Activated naive CD4-positive, alpha-beta T cell treated with anti-CD3 and anti-CD28 coated beads, Interleukin-2, amount 50 U/mL, for 72 hours (primary cell): ENCODE results near the gene PCTP. TPM values are rescaled to one million over a fixed set of nuclear protein-coding genes. Genes with fewer than 3 reads are reported as not detected.

Experiments used
- ATAC-seq, 2 donors: fragments of 150-1000 bp; cut with Tn5 transposase; 2 replicates each; pipeline ENCODE4 v1.10.0; 2021; ENCODE audit warnings: mild to moderate bottlenecking in 2 of 2, moderate library complexity in 2 of 2
- DNase-seq, 2 donors: peaks; one replicate each; pipeline ENCODE4 v3.0.0; 2021 to 2022; ENCODE audit warnings: low spot score in 2 of 2
- H3K27ac Mint-ChIP-seq, 2 donors: one replicate each; pipeline ENCODE4 v1.8.0; 2022; ENCODE audit warnings: mild to moderate bottlenecking in 2 of 2, mixed read lengths in 2 of 2
- H3K36me3 Mint-ChIP-seq, 2 donors: one replicate each; pipeline ENCODE4 v1.8.0; 2022; ENCODE audit warnings: mixed read lengths in 2 of 2
- H3K9me3 Mint-ChIP-seq, 2 donors: one replicate each; pipeline ENCODE4 v1.8.0; 2022; ENCODE audit warnings: mixed read lengths in 2 of 2
- total RNA-seq, 2 donors: library from RNA; stranded (reverse); gene quantifications; one replicate each; pipeline ENCODE4 v1.2.3, GENCODE V29; 2022

The PCTP gene
- total RNA-seq, 2 donors from 2014 or later = 11.0 to 11.5 TPM

- Mint-ChIP-seq H3K9me3 (no peaks in the 10 kb centered on the region), H3K36me3 (no peaks in the 10 kb centered on the region), H3K27ac (no peak overlapping the region)
- DNase-seq = no peak
- ATAC-seq = no peak
Measured at GRCh38 chr17:55812323-55812722, 61.5 kb downstream of the PCTP start.

GRCh38 chr17:55813944-55814343 is 63.1 kb downstream of the PCTP start:
- Mint-ChIP-seq H3K9me3 (peaks cover 0 to 6% of the 10 kb centered on the region in 2 donors), H3K27ac (no peak overlapping the region), H3K36me3 (peaks cover 0 to 5% of the 10 kb centered on the region in 2 donors)
- no peak for DNase-seq
- no peak for ATAC-seq

- H3K9me3 Mint-ChIP-seq = peaks cover 0 to 6% of the 10 kb centered on the region in 2 donors
- H3K27ac Mint-ChIP-seq = no peak overlapping the region
- H3K36me3 Mint-ChIP-seq = peaks cover 0 to 5% of the 10 kb centered on the region in 2 donors
- no peak for ATAC-seq
- no peak for DNase-seq
Measured at GRCh38 chr17:55814377-55814776, 63.5 kb downstream of the PCTP start.

GRCh38 chr17:55816532-55817396 is 65.9 kb downstream of the PCTP start:
- no peak for DNase-seq
- no peak for ATAC-seq
- Mint-ChIP-seq H3K9me3 (peaks cover 0 to 6% of the 10 kb centered on the region in 2 donors), H3K36me3 (peaks cover 0 to 5% of the 10 kb centered on the region in 2 donors), H3K27ac (no peak overlapping the region)

GRCh38 chr17:55817397-55817709 is 66.5 kb downstream of the PCTP start:
- H3K36me3 Mint-ChIP-seq = peaks cover 0 to 5% of the 10 kb centered on the region in 2 donors
- H3K9me3 Mint-ChIP-seq = peaks cover 0 to 6% of the 10 kb centered on the region in 2 donors
- ATAC-seq = no peak
- H3K27ac Mint-ChIP-seq = no peak overlapping the region
- no peak for DNase-seq

- peaks cover 0 to 6% of the 10 kb centered on the region in 2 donors for H3K9me3 Mint-ChIP-seq
- peaks cover 0 to 5% of the 10 kb centered on the region in 2 donors for H3K36me3 Mint-ChIP-seq
- DNase-seq (no peak), ATAC-seq (no peak)
- H3K27ac Mint-ChIP-seq = no peak overlapping the region
Measured at GRCh38 chr17:55818026-55818425, 67.2 kb downstream of the PCTP start.

- Mint-ChIP-seq H3K27ac (no peak overlapping the region), H3K9me3 (peaks cover 0 to 6% of the 10 kb centered on the region in 2 donors), H3K36me3 (peaks cover 0 to 5% of the 10 kb centered on the region in 2 donors)
- no peak for DNase-seq
- ATAC-seq = no peak
Measured at GRCh38 chr17:55818451-55819375, 67.9 kb downstream of the PCTP start.

- ATAC-seq (no peak), DNase-seq (no peak)
- H3K27ac Mint-ChIP-seq = no peak overlapping the region
- H3K36me3 Mint-ChIP-seq = peaks cover 0 to 5% of the 10 kb centered on the region in 2 donors
- H3K9me3 Mint-ChIP-seq = peaks cover 0 to 6% of the 10 kb centered on the region in 2 donors
Measured at GRCh38 chr17:55820675-55821074, 69.8 kb downstream of the PCTP start.

- no peak for DNase-seq
- ATAC-seq = no peak
- peaks cover 0 to 5% of the 10 kb centered on the region in 2 donors for H3K36me3 Mint-ChIP-seq
Measured at GRCh38 chr17:55822028-55822427, 71.2 kb downstream of the PCTP start.

GRCh38 chr17:55825213-55825612 is 74.4 kb downstream of the PCTP start:
- H3K9me3 Mint-ChIP-seq = no peaks in the 10 kb centered on the region
- ATAC-seq (peak in 1 of 2 donors; percentile 50), DNase-seq (no peak)
- H3K27ac Mint-ChIP-seq = no peak overlapping the region
- H3K36me3 Mint-ChIP-seq = no peaks in the 10 kb centered on the region

More at GRCh38 chr17:55822028-55822427, 71.2 kb downstream of the PCTP start:
- peaks cover 0 to 6% of the 10 kb centered on the region in 2 donors for H3K9me3 Mint-ChIP-seq
- no peak overlapping the region for H3K27ac Mint-ChIP-seq

Other genes with a start within 250 kb of the PCTP start
- gene SMIM36, start 239.6 kb upstream of the PCTP start, total RNA-seq = not detected
- not detected for gene TMEM100, start 28.2 kb upstream of the PCTP start, total RNA-seq